Effector CD8-positive, alpha-beta T cell (primary cell): Measurements from ENCODE around the gene SGTA.

Experiments used
- DNase-seq: peaks from one replicate; lab custom pipeline; 2025; lab: John Stamatoyannopoulos, UW

The SGTA gene

DNA sequence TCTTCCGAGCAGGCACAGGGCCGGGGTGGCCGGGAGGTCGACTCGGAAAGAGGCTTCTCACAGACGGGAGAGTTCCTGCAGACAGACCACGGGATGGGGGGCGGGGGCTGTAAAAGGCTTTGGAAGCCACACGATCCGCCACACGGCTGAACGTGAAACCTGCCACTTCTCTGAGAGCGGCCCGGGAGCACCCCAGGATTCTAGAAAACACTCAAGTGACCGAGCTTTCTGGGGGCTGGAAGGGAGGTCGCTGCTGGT, 27.7 kb downstream of the SGTA start:
- no peak for DNase-seq

DNA sequence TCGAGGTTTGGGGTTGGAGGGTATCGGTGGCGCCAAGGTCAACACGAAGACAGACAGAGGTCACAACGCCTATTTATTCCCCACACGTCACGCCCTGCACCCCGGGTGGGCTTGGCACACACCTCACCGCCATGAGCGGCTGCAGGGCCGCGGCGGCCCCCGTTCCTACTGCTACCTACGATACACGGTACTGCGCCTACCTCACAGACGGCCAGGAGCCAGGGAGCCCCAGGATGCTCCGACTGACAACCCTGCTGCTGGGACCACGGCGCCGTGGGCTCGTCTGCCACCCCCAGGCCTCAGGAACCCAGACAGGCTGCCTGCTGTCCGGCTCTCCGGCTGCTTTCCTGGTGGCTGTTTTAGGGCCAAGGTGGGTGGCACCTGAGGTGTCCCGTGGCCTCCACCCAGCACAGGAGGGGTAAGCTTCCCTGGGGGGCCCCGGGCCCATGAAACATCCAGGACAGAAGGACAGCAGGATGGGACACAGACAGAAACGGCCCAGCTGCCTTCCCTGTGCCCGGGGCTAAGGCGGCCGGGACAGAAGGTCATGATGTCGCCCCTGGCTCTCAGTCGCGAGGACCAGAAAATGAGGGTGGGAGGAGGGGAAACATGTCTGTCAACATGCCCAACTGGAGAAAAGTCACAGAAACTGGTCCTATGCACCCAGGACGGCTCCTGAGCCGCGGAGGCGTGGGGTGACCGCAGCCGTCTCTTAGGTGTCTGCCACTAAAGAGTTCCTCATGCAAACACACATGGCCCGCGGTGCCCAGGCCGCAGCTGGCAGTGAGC, 28.2 kb downstream of the SGTA start:
- no peak for DNase-seq

- no peak for DNase-seq
Observed at GRCh38 chr19:2751438-2751830, 31.6 kb downstream of the SGTA start.

DNA sequence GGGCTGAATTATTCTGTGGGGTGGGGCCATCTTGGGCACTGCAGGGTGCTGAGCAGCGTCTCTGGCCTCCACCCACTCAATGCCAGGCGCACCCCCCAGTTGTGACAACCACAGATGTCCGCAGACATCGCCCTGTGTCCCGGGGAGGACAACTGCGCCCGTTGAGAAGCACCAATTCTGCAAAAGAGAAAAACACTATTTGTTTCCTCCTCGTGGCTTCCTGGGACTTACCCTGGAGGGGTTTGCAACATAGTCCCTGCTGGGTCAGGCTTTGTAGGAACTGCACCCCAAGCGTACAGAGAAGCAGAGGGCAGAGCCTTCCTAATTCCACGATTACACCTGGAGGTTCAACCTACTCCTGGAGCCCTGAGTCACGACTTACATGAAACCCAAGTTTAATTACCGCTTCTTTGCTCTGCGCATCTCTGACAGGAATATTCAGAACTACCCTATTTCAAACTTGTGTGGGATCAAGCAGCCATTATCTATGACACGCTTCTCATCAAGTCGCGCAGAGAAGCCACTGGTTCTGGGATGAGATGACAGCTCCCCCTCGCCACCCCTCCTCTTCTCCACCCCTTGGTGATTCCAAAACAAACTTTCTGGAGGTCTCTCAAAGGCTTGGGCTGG, 32.1 kb downstream of the SGTA start:
- DNase-seq, result no peak

DNA sequence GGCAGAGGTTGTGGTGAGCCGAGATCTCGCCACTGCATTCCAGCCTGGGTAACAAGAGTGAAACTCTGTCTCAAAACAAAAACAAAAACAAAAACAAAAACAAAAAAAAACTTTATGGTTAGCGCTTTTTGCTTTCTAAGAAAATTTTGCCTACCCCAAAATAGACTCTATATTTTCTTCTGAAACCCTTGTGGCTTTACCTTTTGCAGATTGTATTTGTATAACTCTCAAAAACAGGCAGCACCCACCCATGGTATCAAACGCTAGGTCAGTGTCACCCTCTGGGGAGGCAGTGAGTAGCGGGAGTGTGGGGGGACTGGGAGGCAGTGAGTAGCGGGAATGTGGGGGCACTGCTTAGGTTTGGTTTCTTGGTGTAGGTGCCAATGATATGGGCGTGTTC, 35.7 kb downstream of the SGTA start:
- no peak for DNase-seq

DNA sequence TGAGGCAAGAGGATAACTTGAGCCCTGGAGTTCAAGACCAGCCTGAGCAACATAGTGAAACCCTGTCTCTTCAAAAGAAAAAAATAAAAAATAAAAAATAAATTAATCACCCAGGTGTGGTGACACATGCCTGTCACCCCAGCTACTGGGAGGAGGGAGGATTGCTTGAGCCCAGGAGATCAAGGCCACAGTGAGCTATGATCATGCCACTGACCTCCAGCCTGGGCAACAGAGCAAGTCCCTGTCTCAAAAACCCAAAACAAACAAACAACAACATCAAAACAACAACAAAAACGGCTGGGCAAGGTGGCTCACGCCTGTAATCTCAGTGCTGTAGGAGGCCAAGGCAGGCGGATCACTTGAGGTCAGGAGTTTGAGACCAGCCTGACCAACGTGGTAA, 39.0 kb downstream of the SGTA start:
- DNase-seq, result no peak

DNA sequence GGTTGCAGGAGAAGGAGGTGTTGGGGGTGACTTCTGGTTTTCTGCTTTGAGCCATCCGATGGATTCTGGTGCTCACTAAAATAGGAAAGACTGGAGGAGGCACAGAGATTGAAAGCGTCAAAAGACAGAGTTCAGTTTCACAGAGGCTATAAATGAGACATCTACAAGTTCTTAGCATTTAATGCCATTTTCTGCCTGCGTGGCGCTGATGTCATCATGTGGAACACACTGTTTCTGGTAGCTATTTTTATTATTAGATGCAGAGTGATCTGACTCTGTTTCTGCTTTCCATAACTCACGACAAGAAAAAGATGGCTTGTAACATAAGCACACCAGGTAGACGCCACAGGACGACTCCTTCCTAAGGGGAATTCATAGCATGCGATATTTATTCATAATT, 40.0 kb downstream of the SGTA start:
- no peak for DNase-seq

DNA sequence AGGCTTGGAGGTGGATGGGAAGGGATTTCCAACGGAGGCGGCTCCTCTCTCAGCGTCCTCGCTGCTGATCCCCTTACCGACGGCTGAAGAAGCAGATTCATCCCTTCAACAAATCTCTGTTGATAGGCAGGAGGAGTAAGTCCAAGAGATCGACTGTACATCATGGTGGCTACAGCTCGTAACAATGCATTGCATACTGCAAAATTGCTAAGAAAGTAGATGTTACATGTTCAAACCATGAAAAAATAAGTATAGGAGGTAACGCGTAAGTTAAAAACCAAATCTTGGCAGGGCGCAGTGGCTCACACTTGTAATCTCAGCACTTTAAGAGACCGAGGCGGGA, 42.8 kb downstream of the SGTA start:
- no peak for DNase-seq

- DNase-seq, result peak; percentile 99
Observed at GRCh38 chr19:2739602-2740313, 43.3 kb downstream of the SGTA start, which contains the start of gene SLC39A3. SLC39A3 (minus strand) TSS chr19:2740017; CDS start chr19:2737257, 2,760 bp downstream.

GRCh38 chr19:2736550-2737190, 46.4 kb downstream of the SGTA start:
- DNase-seq, result no peak

DNA sequence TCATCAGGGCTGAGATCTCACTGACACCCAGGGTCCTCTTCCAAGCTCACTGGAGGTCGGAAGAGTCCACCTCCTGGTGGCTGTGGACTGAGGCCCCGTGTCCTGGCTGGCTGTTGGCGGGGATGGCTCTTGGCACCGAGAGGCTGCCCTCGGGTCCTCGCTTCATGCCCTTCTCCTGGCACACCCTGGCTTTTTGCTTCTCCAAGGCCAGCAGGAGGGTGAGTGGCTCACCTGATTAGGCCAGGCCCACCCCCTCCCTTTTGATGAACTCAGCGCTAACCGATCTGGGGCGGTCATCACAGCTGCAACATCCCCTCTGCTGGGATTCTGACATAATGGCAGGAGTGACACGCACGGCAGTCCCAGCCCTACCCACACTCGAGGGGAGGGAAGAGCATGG, 47.7 kb downstream of the SGTA start:
- no peak for DNase-seq

DNA sequence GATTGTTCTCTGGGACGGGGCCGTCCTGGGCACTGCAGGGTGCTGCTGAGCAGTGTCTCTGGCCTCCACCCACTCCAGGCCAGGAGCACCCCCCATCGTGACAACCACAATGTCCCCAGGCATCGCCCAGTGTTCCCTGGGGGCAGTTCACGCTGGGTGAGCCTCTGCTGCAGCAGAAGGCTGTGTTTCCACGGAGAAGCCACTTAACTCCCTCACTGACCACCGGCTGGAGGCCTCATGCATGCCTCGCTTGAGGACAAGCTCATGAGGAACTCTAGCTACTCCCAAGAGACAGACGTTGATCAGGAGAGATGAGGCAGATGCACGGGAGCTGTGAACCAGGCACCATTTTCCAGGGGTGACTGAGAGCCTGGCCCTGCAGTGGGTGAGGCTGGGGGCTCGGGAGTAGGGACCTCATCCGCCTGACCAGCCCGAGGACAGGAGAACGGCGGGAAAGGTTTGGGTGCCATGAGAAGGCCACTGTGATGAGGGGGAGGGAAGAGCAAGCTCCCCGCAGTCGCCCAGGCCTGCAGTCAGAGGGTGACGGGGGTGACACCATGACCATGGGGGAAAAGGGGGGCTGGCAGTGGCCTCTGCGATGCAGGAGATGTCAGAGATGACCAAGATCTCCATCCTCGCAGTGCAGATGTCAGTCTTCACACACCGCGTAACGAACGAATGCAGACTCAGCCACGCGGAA, 48.3 kb downstream of the SGTA start:
- DNase-seq, result no peak

- no peak for DNase-seq
Observed at GRCh38 chr19:2733930-2734588, 49.0 kb downstream of the SGTA start.

DNA sequence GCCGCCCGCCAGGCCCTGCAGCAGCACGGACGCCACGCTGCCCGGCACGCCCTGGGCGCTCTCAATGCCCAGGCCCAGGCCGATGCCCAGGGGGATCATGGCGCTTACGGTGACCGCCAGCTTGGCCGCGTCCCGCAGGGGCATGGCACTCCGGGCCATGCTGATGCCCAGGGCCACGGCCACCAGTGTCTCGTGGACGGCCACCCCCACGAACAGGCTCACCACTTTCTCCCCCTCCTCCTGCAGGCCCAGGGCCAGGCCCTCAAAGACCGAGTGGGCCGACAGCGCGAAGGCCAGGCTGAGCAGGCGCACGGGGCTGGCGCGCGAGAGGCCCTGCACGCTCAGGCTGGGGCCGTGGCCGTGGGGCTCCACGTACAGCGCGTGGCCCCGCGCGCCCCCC, 50.2 kb downstream of the SGTA start:
- no peak for DNase-seq

DNA sequence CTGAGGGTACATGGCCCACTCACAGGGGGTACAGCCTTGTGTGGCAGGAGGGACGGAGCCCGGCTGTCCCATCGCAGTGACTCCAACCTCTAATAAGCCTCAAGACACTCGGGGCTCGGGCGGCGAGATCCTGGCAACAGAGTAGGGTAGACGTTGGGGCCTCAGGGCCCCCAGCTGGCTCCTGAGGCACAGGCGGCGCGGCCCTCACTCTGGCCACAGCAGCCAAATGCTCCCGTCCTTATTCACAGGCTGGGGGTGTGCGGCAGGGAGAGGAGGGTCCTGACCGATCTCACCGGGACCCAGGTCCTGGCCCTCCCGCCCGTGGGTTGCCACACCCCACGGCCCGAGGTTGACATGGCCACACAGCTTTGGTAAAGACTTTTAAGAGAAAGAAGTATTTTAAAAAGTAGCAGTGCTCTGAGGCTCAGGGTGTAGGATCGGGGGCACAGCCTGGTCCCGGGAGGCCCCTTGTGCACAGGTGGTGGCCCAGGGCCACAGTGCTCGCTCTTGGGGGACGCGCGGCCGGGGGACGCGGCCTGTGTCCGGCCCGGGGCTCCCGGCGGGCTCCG, 50.8 kb downstream of the SGTA start:
- DNase-seq, result no peak

DNA sequence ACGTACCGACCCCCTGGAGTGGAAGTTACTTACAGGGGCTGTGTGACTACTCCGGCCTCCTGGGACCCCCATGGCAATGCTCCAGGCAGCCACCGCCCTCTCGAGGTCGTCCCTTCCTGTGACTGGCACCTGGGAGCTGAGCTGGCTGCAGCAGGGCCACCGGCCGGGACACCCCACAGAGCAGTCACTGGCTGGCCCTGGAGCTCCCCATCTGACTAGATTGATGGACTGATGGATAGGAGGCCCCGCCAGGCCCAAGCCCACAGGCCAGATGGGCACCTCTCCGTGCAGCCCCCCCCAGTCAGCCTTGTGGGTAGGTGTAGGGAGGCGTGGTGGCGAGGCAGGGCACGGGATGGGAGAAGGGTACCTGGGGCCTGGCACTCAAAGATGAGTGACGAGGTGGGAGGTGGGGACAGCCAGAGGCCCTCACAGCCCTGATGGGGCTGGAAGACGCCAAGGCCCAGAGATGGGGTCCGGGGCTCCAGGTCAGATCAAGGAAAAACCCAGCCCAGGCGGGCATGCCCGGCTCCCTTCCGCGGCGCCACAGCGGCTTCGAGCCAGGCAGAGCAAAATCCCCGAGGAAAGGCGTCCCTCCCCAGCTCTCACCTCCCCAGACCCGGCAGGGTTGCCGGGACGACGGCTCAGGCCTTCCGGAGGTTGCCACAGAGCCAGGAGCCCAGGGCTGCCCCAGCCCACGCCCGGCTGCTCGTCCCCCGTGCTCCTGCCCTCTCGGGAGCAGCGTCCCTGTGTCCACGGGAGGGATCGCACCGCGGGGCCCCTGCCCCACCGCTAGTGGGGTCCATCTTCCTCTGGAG, 51.7 kb downstream of the SGTA start:
- DNase-seq, result no peak

- DNase-seq, result no peak
Observed at GRCh38 chr19:2729943-2730818, 52.9 kb downstream of the SGTA start.

- DNase-seq, result no peak
Observed at GRCh38 chr19:2728783-2729387, 54.2 kb downstream of the SGTA start.

DNA sequence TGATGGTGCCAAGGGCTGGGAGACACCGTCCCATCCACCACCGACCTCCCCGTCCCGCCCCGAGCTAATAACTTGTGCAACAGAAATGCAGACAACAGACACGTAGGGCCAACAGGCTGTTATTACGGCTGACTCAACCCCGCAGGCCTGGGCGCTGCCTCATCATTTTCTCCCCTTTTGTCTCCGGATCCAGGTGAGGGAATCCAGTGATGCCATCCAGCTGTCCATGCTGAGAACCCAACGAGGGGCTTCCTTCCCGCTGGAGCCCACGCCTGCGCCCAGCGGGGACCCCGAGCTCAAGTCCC, 55.5 kb downstream of the SGTA start:
- no peak for DNase-seq
